Stimulated activated CD4-positive, alpha-beta T cell treated with anti-CD3 and anti-CD28 coated beads, Interleukin-2, amount 100 ng/mL, for 24 hours (primary cell): ENCODE measurements around the gene NFYC.

Experiments used
- DNase-seq, 2 donors: peaks; one replicate each; pipeline ENCODE4 v3.0.0-alpha.2; 2020

The NFYC gene

GRCh38 chr1:40762144-40762923 lies 70.8 kb downstream of the NFYC start:
- no peak for DNase-seq

- DNase-seq: no peak
These were observed 72.4 kb downstream of the NFYC start for GRCh38 chr1:40763742-40764532.

GRCh38 chr1:40764981-40765380 lies 73.5 kb downstream of the NFYC start:
- DNase-seq: no peak

GRCh38 chr1:40766017-40766416 lies 74.5 kb downstream of the NFYC start:
- DNase-seq: no peak

GRCh38 chr1:40766560-40766959 lies 75.1 kb downstream of the NFYC start:
- DNase-seq: no peak

- no peak for DNase-seq
These were observed 76.9 kb downstream of the NFYC start for GRCh38 chr1:40768146-40768990.

- DNase-seq: no peak
These were observed 78.3 kb downstream of the NFYC start for GRCh38 chr1:40769815-40770214.

- DNase-seq: no peak
These were observed 79.0 kb downstream of the NFYC start for GRCh38 chr1:40770296-40771070.

GRCh38 chr1:40772146-40772955 lies 80.8 kb downstream of the NFYC start:
- no peak for DNase-seq

- DNase-seq: no peak
These were observed 82.3 kb downstream of the NFYC start for GRCh38 chr1:40773748-40774265.

GRCh38 chr1:40774266-40774998 lies 82.9 kb downstream of the NFYC start:
- peak; percentile 74 to 75 for DNase-seq

- no peak for DNase-seq
These were observed 85.0 kb downstream of the NFYC start for GRCh38 chr1:40776236-40777072.

GRCh38 chr1:40777224-40777970 lies 85.9 kb downstream of the NFYC start:
- DNase-seq: no peak

GRCh38 chr1:40780678-40781607 lies 89.4 kb downstream of the NFYC start:
- DNase-seq: no peak

- DNase-seq: no peak
These were observed 90.1 kb downstream of the NFYC start for GRCh38 chr1:40781608-40781971.

GRCh38 chr1:40782371-40782956 lies 91.0 kb downstream of the NFYC start:
- no peak for DNase-seq
